Stomach (tissue), 9 donors: ENCODE data around the gene AKR1B15. TPM values are rescaled to one million over a fixed set of nuclear protein-coding genes. Genes with fewer than 3 reads are reported as not detected.
A peak's percentile ranks its signal among the peaks of the same experiment; 100 is the strongest.

Source experiments
- DNase-seq, 2 donors: peaks; one replicate each; pipeline versions ENCODE4 v3.0.0 to v3.0.0-alpha.2; 2013 to 2019
- H3K27ac ChIP-seq, 5 donors: fragments of 200-600 bp in 4 of 5; sonication (generic) in 4 of 5; one replicate each; pipeline ENCODE4 v1.5.1; 2013 to 2019; ENCODE audit warnings: mild to moderate bottlenecking in 1 of 5, moderate library complexity in 1 of 5
- H3K27me3 ChIP-seq, 3 donors: fragments of 200-600 bp; sonication (generic); one replicate each; pipeline ENCODE4 v1.5.1; 2017 to 2019; ENCODE audit warnings: mixed run types in 1 of 3
- H3K36me3 ChIP-seq, 4 donors: fragments of 200-600 bp; sonication (generic); 1 replicate in 3 of 4; 2 replicates in 1 of 4; pipeline ENCODE4 v1.5.1; 2016 to 2019
- H3K4me1 ChIP-seq, 4 donors: fragments of 200-600 bp; sonication (generic); one replicate each; pipeline ENCODE4 v1.5.1; 2016 to 2019
- H3K4me3 ChIP-seq, 4 donors: fragments of 200-600 bp; sonication (generic) in 3 of 4; one replicate each; pipeline ENCODE4 v1.5.1; 2016 to 2019; ENCODE audit warnings: mild to moderate bottlenecking in 1 of 4
- H3K9me3 ChIP-seq, 4 donors: fragments of 200-600 bp; sonication (generic); one replicate each; pipeline ENCODE4 v1.5.1; 2016 to 2019
- EP300 ChIP-seq: sonication (generic); formaldehyde crosslinking; IDR thresholded peaks from one replicate; pipeline ENCODE4 v1.6.1; 2017; ENCODE audit warnings: antibody characterized with exemption
- POLR2A ChIP-seq, 4 donors: fragments of 450-650 bp; IDR thresholded peaks; one replicate each; pipeline ENCODE4 v1.6.1; 2016; ENCODE audit warnings: antibody characterized with exemption in 4 of 4, control low read depth in 2 of 4, mild to moderate bottlenecking in 1 of 4, moderate library complexity in 1 of 4
- POLR2AphosphoS5 ChIP-seq, 3 donors: sonication (generic); formaldehyde crosslinking; IDR thresholded peaks; one replicate each; pipeline ENCODE4 v1.6.1; 2016; ENCODE audit warnings: antibody characterized with exemption in 3 of 3
- WGBS, 5 donors: extraction: QIAGEN DNeasy Blood & Tissue Kit in 3 of 5; methylation state at CpG; one replicate each; pipeline versions ENCODE4 v1.1.5 to v1.1.7; 2013 to 2018; 5-methylcytosine and 5-hydroxymethylcytosine counted together
- intact Hi-C: fragments of 100-400 bp; cut with DNase I; formaldehyde crosslinking; loops from one replicate; pipeline ENCODE4 v1.15.1; 2023; ENCODE audit warnings: low total_unique reads
- polyA plus RNA-seq, 3 donors: library from polyadenylated mRNA; stranded (reverse); fragments of 200-250 nt; gene quantifications; one replicate each; pipeline ENCODE4 v1.2.3, GENCODE V29; 2013
- total RNA-seq, 5 donors: library from RNA; depleted of rRNA; stranded (reverse); fragments of >200 nt; gene quantifications; one replicate each; pipeline versions ENCODE4 v1.1.0 to v1.2.3, GENCODE V29; 2014 to 2016
- TF ChIP-seq, protein P1 (sequence below), 7 experiments: fragments of 450-650 bp in 4 of 7; fragments of 200-600 bp in 3 of 7; sonication (generic) in 3 of 7; IDR thresholded peaks; one replicate each; pipeline ENCODE4 v1.5.1; 2016 to 2019; ENCODE audit warnings: antibody characterized with exemption in 7 of 7, control low read depth in 2 of 7, mild to moderate bottlenecking in 1 of 7
- donor health status: healthy with polysubstance abuse.
- donor health status: Bipolar disorder and iron deficiency.
- donor health status: healthy.

AKR1B15 gene
- total and polyA plus RNA-seq, 8 donors = 0.08 to 1.8 (median 0.72) TPM; not detected in 5

- H3K27me3 ChIP-seq = peaks cover 0 to 11% (median 0%) of the 10 kb centered on the region in 3 donors
- TF ChIP-seq POLR2A (IDR thresholded peaks at IDR 0.05) (no peak), POLR2AphosphoS5 (IDR thresholded peaks at IDR 0.05) (no peak), EP300 (no peak)
- TF ChIP-seq, protein P1, sequence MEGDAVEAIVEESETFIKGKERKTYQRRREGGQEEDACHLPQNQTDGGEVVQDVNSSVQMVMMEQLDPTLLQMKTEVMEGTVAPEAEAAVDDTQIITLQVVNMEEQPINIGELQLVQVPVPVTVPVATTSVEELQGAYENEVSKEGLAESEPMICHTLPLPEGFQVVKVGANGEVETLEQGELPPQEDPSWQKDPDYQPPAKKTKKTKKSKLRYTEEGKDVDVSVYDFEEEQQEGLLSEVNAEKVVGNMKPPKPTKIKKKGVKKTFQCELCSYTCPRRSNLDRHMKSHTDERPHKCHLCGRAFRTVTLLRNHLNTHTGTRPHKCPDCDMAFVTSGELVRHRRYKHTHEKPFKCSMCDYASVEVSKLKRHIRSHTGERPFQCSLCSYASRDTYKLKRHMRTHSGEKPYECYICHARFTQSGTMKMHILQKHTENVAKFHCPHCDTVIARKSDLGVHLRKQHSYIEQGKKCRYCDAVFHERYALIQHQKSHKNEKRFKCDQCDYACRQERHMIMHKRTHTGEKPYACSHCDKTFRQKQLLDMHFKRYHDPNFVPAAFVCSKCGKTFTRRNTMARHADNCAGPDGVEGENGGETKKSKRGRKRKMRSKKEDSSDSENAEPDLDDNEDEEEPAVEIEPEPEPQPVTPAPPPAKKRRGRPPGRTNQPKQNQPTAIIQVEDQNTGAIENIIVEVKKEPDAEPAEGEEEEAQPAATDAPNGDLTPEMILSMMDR (IDR thresholded peaks at IDR 0.05) = no peak
- no peak overlapping the region for H3K4me3 ChIP-seq
- H3K36me3 ChIP-seq = no peaks in the 10 kb centered on the region
- H3K27ac ChIP-seq = no peak overlapping the region
- H3K4me1 ChIP-seq = peaks cover 0 to 11% (median 0%) of the 10 kb centered on the region in 4 donors
- no peak for DNase-seq
- intact Hi-C loops = no loop called here
- H3K9me3 ChIP-seq = no peaks in the 10 kb centered on the region
- 85 to 92% (median 87%) methylated on average over 6 of the region's 6 CpGs for WGBS, 5 donors
These were observed 62.8 kb downstream of the AKR1B15 start for GRCh38 chr7:134611611-134612151.

DNA sequence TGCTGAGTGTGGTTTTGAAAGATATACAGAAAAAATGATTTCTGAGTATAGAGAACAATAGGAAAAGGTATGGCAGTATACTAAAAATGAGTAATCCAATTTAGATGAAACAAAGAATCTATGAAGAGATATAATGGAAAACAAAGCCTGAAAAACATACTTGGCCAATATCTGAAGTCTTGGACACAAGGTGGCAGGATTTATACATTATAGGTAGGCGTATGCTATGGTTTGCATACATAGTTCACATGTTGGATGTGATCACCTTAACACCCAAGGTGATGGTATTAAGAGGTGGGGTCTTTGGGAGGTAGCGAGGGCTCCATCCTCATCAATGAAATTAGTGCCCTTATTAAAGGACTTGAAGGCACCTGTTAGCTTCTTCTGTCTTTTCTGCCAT lies 63.3 kb downstream of the AKR1B15 start:
- TF ChIP-seq, protein P1 (IDR thresholded peaks at IDR 0.05) = no peak
- TF ChIP-seq EP300 (no peak), POLR2A (IDR thresholded peaks at IDR 0.05) (no peak), POLR2AphosphoS5 (IDR thresholded peaks at IDR 0.05) (no peak)
- no peak for DNase-seq
- no peak overlapping the region for H3K4me3 ChIP-seq
- peaks cover 0 to 11% (median 0%) of the 10 kb centered on the region in 4 donors for H3K4me1 ChIP-seq
- intact Hi-C loops = no loop called here
- no peaks in the 10 kb centered on the region for H3K9me3 ChIP-seq
- no peaks in the 10 kb centered on the region for H3K36me3 ChIP-seq
- WGBS, 5 donors = 70 to 83% (median 76%) methylated on average over 2 of the region's 2 CpGs
- peaks cover 0 to 7% (median 0%) of the 10 kb centered on the region in 3 donors for H3K27me3 ChIP-seq
- no peak overlapping the region for H3K27ac ChIP-seq

DNA sequence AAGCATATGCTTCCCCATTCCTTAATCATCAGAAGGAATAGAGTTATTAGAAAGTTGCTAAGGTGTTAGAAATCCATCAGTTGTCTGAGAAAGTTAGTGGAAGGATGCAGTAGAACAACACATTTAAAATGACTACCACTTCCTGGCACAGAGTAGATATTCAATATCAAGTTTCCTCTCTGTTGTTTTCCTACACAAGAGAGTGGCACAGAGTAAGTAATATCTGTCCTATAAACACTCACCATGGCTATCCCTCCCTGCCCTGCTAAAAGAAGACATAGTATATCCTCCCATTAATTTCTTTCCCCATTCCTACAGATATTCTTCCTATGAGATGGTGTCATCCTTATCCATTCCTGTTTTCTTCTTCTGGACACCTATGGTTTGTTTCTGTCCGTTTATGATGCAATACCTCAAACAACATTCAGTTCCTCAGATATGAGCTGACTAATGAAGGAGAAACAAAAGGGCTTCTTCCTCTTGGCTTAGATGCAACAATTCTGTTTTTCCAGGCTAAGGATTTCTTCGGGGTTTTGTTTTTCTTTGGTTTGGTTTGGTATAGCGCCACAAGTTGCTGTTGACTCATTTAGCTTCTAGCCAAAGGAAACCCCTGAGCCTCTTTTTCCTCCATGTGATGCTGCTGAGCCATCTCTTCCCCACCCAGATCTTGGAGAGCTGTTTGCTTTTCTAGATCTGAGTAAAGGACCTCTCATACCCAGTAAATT lies 64.9 kb downstream of the AKR1B15 start:
- Histone ChIP-seq H3K36me3 (no peaks in the 10 kb centered on the region), H3K27ac (peak overlapping the region in 2 of 5 donors; percentile 2 to 24), H3K4me3 (no peak overlapping the region), H3K4me1 (peaks cover 0 to 11% (median 0%) of the 10 kb centered on the region in 4 donors), H3K27me3 (peaks cover 0 to 5% (median 0%) of the 10 kb centered on the region in 3 donors), H3K9me3 (no peaks in the 10 kb centered on the region)
- TF ChIP-seq EP300 (no peak), POLR2AphosphoS5 (IDR thresholded peaks at IDR 0.05) (no peak), POLR2A (IDR thresholded peaks at IDR 0.05) (no peak)
- TF ChIP-seq, protein P1 (IDR thresholded peaks at IDR 0.05) = no peak
- intact Hi-C loops = no loop called here
- DNase-seq = no peak
- WGBS, 5 donors = 5 to 17% (median 8%) methylated on average over 3 of the region's 3 CpGs

GRCh38 chr7:134616611-134617010 lies 67.7 kb downstream of the AKR1B15 start:
- Histone ChIP-seq H3K36me3 (no peaks in the 10 kb centered on the region), H3K27me3 (no peaks in the 10 kb centered on the region), H3K4me1 (peaks cover 0 to 11% (median 0%) of the 10 kb centered on the region in 4 donors), H3K9me3 (no peaks in the 10 kb centered on the region), H3K4me3 (no peak overlapping the region), H3K27ac (no peak overlapping the region)
- TF ChIP-seq, protein P1 (IDR thresholded peaks at IDR 0.05) = no peak
- TF ChIP-seq POLR2A (IDR thresholded peaks at IDR 0.05) (no peak), EP300 (no peak), POLR2AphosphoS5 (IDR thresholded peaks at IDR 0.05) (no peak)
- intact Hi-C loops = no loop called here
- 80 to 89% (median 84%) methylated on average over 2 of the region's 2 CpGs for WGBS, 5 donors
- no peak for DNase-seq
